ENCODE data around the gene WNT9B. TPM values are rescaled to one million over a fixed set of nuclear protein-coding genes. Genes with fewer than 3 reads are reported as not detected.

The WNT9B gene
- total RNA-seq, 1 donor from 2014 or later: 2.0 TPM

GRCh38 chr17:46879101-46879500 lies 27.7 kb downstream of the WNT9B start:
- no peak overlapping the region for H3K27ac Mint-ChIP-seq
- TF ChIP-seq CTCF (IDR thresholded peaks at IDR 0.05; ENCODE audit: unreplicated experiment): no peak
- H3K27me3 Mint-ChIP-seq (ENCODE audit: low read depth): no peaks in the 10 kb centered on the region
- no peaks in the 10 kb centered on the region for H3K9me3 Mint-ChIP-seq
- peaks cover 5% of the 10 kb centered on the region for H3K4me1 Mint-ChIP-seq
- no peaks in the 10 kb centered on the region for H3K36me3 Mint-ChIP-seq
- no peak overlapping the region for H3K4me3 Mint-ChIP-seq
- DNase-seq (ENCODE audit: low spot score in 2 of 2, unreplicated experiment in 2 of 2): no peak

- H3K36me3 Mint-ChIP-seq: no peaks in the 10 kb centered on the region
- no peaks in the 10 kb centered on the region for H3K27me3 Mint-ChIP-seq (ENCODE audit: low read depth)
- no peak for TF ChIP-seq CTCF (IDR thresholded peaks at IDR 0.05; ENCODE audit: unreplicated experiment)
- no peak for DNase-seq (ENCODE audit: low spot score in 2 of 2, unreplicated experiment in 2 of 2)
- H3K4me3 Mint-ChIP-seq: no peak overlapping the region
- peaks cover 15% of the 10 kb centered on the region for H3K4me1 Mint-ChIP-seq
- H3K9me3 Mint-ChIP-seq: no peaks in the 10 kb centered on the region
- H3K27ac Mint-ChIP-seq: no peak overlapping the region
Observed at GRCh38 chr17:46881015-46881414, 29.6 kb downstream of the WNT9B start.

GRCh38 chr17:46882666-46883065 lies 31.3 kb downstream of the WNT9B start:
- H3K4me1 Mint-ChIP-seq: peaks cover 15% of the 10 kb centered on the region
- H3K27me3 Mint-ChIP-seq (ENCODE audit: low read depth): no peaks in the 10 kb centered on the region
- H3K4me3 Mint-ChIP-seq: no peak overlapping the region
- H3K36me3 Mint-ChIP-seq: no peaks in the 10 kb centered on the region
- H3K27ac Mint-ChIP-seq: no peak overlapping the region
- H3K9me3 Mint-ChIP-seq: no peaks in the 10 kb centered on the region
- TF ChIP-seq CTCF (IDR thresholded peaks at IDR 0.05; ENCODE audit: unreplicated experiment): no peak
- DNase-seq (ENCODE audit: low spot score in 2 of 2, unreplicated experiment in 2 of 2): no peak

GRCh38 chr17:46883871-46884520 lies 32.6 kb downstream of the WNT9B start:
- H3K27me3 Mint-ChIP-seq (ENCODE audit: low read depth): no peaks in the 10 kb centered on the region
- no peak for TF ChIP-seq CTCF (IDR thresholded peaks at IDR 0.05; ENCODE audit: unreplicated experiment)
- H3K27ac Mint-ChIP-seq: peak overlapping the region; percentile 64
- peaks cover 15% of the 10 kb centered on the region for H3K4me1 Mint-ChIP-seq
- H3K4me3 Mint-ChIP-seq: no peak overlapping the region
- H3K36me3 Mint-ChIP-seq: no peaks in the 10 kb centered on the region
- DNase-seq (ENCODE audit: low spot score in 2 of 2, unreplicated experiment in 2 of 2): no peak
- H3K9me3 Mint-ChIP-seq: no peaks in the 10 kb centered on the region

- Mint-ChIP-seq H3K4me1 (peaks cover 17% of the 10 kb centered on the region), H3K9me3 (no peaks in the 10 kb centered on the region), H3K4me3 (no peak overlapping the region), H3K27me3 (ENCODE audit: low read depth) (no peaks in the 10 kb centered on the region), H3K36me3 (no peaks in the 10 kb centered on the region), H3K27ac (no peak overlapping the region)
- DNase-seq (ENCODE audit: low spot score in 2 of 2, unreplicated experiment in 2 of 2): no peak
- no peak for TF ChIP-seq CTCF (IDR thresholded peaks at IDR 0.05; ENCODE audit: unreplicated experiment)
Observed at GRCh38 chr17:46884552-46884951, 33.2 kb downstream of the WNT9B start.
